B cell (primary cell): ENCODE measurements around the gene MLXIPL. TPM values are rescaled to one million over a fixed set of nuclear protein-coding genes. Genes with fewer than 3 reads are reported as not detected.

ENCODE experiments used
- ATAC-seq: fragments of 200-7000 bp; cut with Tn5 transposase; one replicate; pipeline ENCODE4 v1.10.0; 2021; ENCODE audit warnings: low read depth, mild to moderate bottlenecking, moderate number of reproducible peaks, moderate library complexity
- CTCF ChIA-PET: fragments of 350-600 bp; sonication (Branson Sonifier 250); formaldehyde crosslinking; loops from one replicate; lab custom pipeline; 2021; ENCODE audit warnings: antibody characterized with exemption, inconsistent platforms; lab: Charles Lee
- POLR2A ChIA-PET: fragments of 350-600 bp; sonication (Branson Sonifier 250); formaldehyde crosslinking; loops from one replicate; lab custom pipeline; 2021; ENCODE audit warnings: antibody characterized with exemption; lab: Charles Lee
- DNase-seq: peaks from one replicate; pipeline ENCODE4 v3.0.0; 2013
- H2AFZ ChIP-seq: 2 replicates; pipeline ENCODE4 v1.6.1; 2012; ENCODE audit warnings: mild to moderate bottlenecking, low read depth, low read length; ENCODE audit not compliant: insufficient read depth, poor library complexity, severe bottlenecking
- H3K27ac ChIP-seq, 2 donors: 1 replicate in 1 of 2; 2 replicates in 1 of 2; pipeline ENCODE4 v1.5.1; 2012 to 2013; ENCODE audit warnings: low read length in 2 of 2, mild to moderate bottlenecking in 2 of 2, moderate library complexity in 1 of 2
- H3K27me3 ChIP-seq, 4 experiments: fragments of 200-600 bp in 1 of 4; sonication (generic) in 1 of 4; replicated peaks in 1 of 4; 1 replicate in 2 of 4; 2 replicates in 2 of 4; pipeline versions ENCODE4 v1.6.1 to v1.7.0; 2013 to 2016; ENCODE audit warnings: low read length in 3 of 4, mild to moderate bottlenecking in 2 of 4, mixed read lengths in 1 of 4, moderate library complexity in 1 of 4; ENCODE audit not compliant: insufficient read depth in 4 of 4, control insufficient read depth in 3 of 4; ENCODE audit errors: control extremely low read depth in 1 of 4
- H3K36me3 ChIP-seq, 2 experiments: replicated peaks in 1 of 2; 1 replicate in 1 of 2; 2 replicates in 1 of 2; pipeline versions ENCODE4 v1.6.1 to v1.7.1; 2013; ENCODE audit warnings: low read length in 1 of 2; ENCODE audit not compliant: insufficient read depth in 2 of 2, control insufficient read depth in 1 of 2; ENCODE audit errors: control extremely low read depth in 1 of 2, extremely low read depth in 1 of 2
- H3K4me1 ChIP-seq, 2 donors: fragments of 200-600 bp in 1 of 2; sonication (generic) in 1 of 2; 1 replicate in 1 of 2; 2 replicates in 1 of 2; pipeline versions ENCODE4 v1.5.1 to v1.6.1; 2013 to 2017; ENCODE audit warnings: low read length in 2 of 2; ENCODE audit not compliant: control insufficient read depth in 2 of 2, insufficient read depth in 2 of 2
- H3K4me2 ChIP-seq: replicated peaks from 2 replicates; pipeline ENCODE3; 2012; ENCODE audit warnings: mild to moderate bottlenecking, low read depth, low read length; ENCODE audit not compliant: poor library complexity, severe bottlenecking
- H3K4me3 ChIP-seq, 5 experiments: fragments of 200-600 bp in 1 of 5; sonication (generic) in 1 of 5; 1 replicate in 3 of 5; 2 replicates in 2 of 5; pipeline versions ENCODE4 v1.5.1 to v1.7.0; 2011 to 2016; ENCODE audit warnings: low read length in 4 of 5, mild to moderate bottlenecking in 4 of 5, low read depth in 2 of 5, control low read depth in 1 of 5, moderate library complexity in 1 of 5; ENCODE audit not compliant: insufficient read depth in 1 of 5; ENCODE audit errors: control extremely low read depth in 1 of 5, extremely low read depth in 1 of 5
- H3K79me2 ChIP-seq: fragments of 200-600 bp; sonication (generic); one replicate; pipeline ENCODE4 v1.6.0; 2016; ENCODE audit warnings: low read length; ENCODE audit not compliant: control insufficient read depth, insufficient read depth
- H3K9ac ChIP-seq: fragments of 200-600 bp; sonication (generic); 2 replicates; pipeline ENCODE4 v1.6.1; 2017; ENCODE audit warnings: mild to moderate bottlenecking, low read length, moderate library complexity
- H3K9me3 ChIP-seq, 3 donors: one replicate each; pipeline versions ENCODE4 v1.6.1 to v1.7.1; 2013; ENCODE audit warnings: low read length in 2 of 3; ENCODE audit not compliant: control insufficient read depth in 2 of 3, insufficient read depth in 1 of 3; ENCODE audit errors: control extremely low read depth in 1 of 3
- H4K20me1 ChIP-seq: 2 replicates; pipeline ENCODE4 v1.6.0; 2012; ENCODE audit warnings: mild to moderate bottlenecking, low read length; ENCODE audit not compliant: insufficient read depth, control insufficient read depth, poor library complexity, severe bottlenecking
- H3K27ac Mint-ChIP-seq: one replicate; pipeline ENCODE4 v1.8.0; 2021; ENCODE audit warnings: mixed read lengths
- H3K27me3 Mint-ChIP-seq: one replicate; pipeline ENCODE4 v1.8.0; 2021; ENCODE audit warnings: mixed read lengths
- H3K4me1 Mint-ChIP-seq: one replicate; pipeline ENCODE4 v1.8.0; 2021; ENCODE audit warnings: mixed read lengths
- H3K4me3 Mint-ChIP-seq: one replicate; pipeline ENCODE4 v1.8.0; 2021; ENCODE audit warnings: mixed read lengths
- H3K9me3 Mint-ChIP-seq: one replicate; pipeline ENCODE4 v1.8.0; 2022; ENCODE audit warnings: mixed read lengths; ENCODE audit not compliant: insufficient read depth
- EZH2 ChIP-seq: IDR thresholded peaks from 2 replicates; pipeline ENCODE4 v1.6.1; 2012; ENCODE audit warnings: borderline replicate concordance, low read depth, mild to moderate bottlenecking, moderate library complexity, low read length; ENCODE audit not compliant: insufficient read depth, poor library complexity, severe bottlenecking
- WGBS: methylation state at CpG from one replicate; pipeline ENCODE4 v1.1.5; 2013; ENCODE audit warnings: missing lambda C conversion rate; ENCODE audit not compliant: insufficient coverage; 5-methylcytosine and 5-hydroxymethylcytosine counted together
- intact Hi-C: fragments of 100-400 bp; cut with micrococcal nuclease; formaldehyde crosslinking; loops from one replicate; pipeline ENCODE4 v1.10.0; 2022
- polyA plus RNA-seq: library from polyadenylated mRNA; depleted of rRNA; stranded (reverse); fragments of >200 nt; gene quantifications from 2 replicates; pipeline ENCODE4 v1.2.3, GENCODE V29; 2012
- total RNA-seq, 2 donors: library from RNA; stranded (reverse); fragments of 120-200 nt in 1 of 2; gene quantifications; 1 replicate in 1 of 2; 2 replicates in 1 of 2; pipeline versions ENCODE4 v1.2.3 to v1.2.4, GENCODE V29; 2013 to 2022
- TF ChIP-seq, protein P1 (sequence below): fragments of 200-600 bp; IDR thresholded peaks from one replicate; pipeline ENCODE4 v1.8.0; 2022; ENCODE audit warnings: antibody characterized with exemption, mild to moderate bottlenecking

The MLXIPL gene
- total and polyA plus RNA-seq, 2 donors (not counting 1 experiment from before 2014, with no cell fraction given), result not detected

GRCh38 chr7:73565675-73566340, 58.5 kb downstream of the MLXIPL start:
- Mint-ChIP-seq H3K27ac (peak overlapping the region; percentile 67), H3K4me3 (peak overlapping the region; percentile 89), H3K4me1 (peaks cover 15% of the 10 kb centered on the region), H3K9me3 (no peaks in the 10 kb centered on the region), H3K27me3 (no peaks in the 10 kb centered on the region)
- no peaks in the 10 kb centered on the region for H3K9me3 ChIP-seq
- peaks cover 0 to 20% of the 10 kb centered on the region in 2 experiments for H3K36me3 ChIP-seq
- DNase-seq (no peak), ATAC-seq (no peak)
- no peak for TF ChIP-seq EZH2
- TF ChIP-seq, protein P1, sequence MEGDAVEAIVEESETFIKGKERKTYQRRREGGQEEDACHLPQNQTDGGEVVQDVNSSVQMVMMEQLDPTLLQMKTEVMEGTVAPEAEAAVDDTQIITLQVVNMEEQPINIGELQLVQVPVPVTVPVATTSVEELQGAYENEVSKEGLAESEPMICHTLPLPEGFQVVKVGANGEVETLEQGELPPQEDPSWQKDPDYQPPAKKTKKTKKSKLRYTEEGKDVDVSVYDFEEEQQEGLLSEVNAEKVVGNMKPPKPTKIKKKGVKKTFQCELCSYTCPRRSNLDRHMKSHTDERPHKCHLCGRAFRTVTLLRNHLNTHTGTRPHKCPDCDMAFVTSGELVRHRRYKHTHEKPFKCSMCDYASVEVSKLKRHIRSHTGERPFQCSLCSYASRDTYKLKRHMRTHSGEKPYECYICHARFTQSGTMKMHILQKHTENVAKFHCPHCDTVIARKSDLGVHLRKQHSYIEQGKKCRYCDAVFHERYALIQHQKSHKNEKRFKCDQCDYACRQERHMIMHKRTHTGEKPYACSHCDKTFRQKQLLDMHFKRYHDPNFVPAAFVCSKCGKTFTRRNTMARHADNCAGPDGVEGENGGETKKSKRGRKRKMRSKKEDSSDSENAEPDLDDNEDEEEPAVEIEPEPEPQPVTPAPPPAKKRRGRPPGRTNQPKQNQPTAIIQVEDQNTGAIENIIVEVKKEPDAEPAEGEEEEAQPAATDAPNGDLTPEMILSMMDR, result no peak
- peak overlapping the region; percentile 80 for H2AFZ ChIP-seq
- CTCF ChIA-PET, result interaction anchor here (0.5 to 1.2 kb wide), 5 partner anchors 9 to 41 kb away, joined by 3 to 5 read pairs (median 3); partner anchors contain the start of genes BCL7B and TBL2
- POLR2A ChIA-PET, result interaction anchor here (0.6 kb wide), 1 partner anchor 1044 kb away, joined by 5 read pairs; no protein-coding TSS in a partner anchor
- no peaks in the 10 kb centered on the region for H3K27me3 ChIP-seq
- no peaks in the 10 kb centered on the region for H4K20me1 ChIP-seq
- H3K27ac ChIP-seq, result no peak overlapping the region
- peaks cover 5 to 11% of the 10 kb centered on the region in 2 donors for H3K4me1 ChIP-seq
- H3K4me2 ChIP-seq, result peak overlapping the region; percentile 66
- WGBS, result 74% methylated on average over 2 of the region's 7 CpGs
- H3K79me2 ChIP-seq, result no peaks in the 10 kb centered on the region
- peak overlapping the region; percentile 57 for H3K9ac ChIP-seq
- intact Hi-C loops, result no loop called here
- H3K4me3 ChIP-seq, result peak overlapping the region in 4 of 5 experiments; percentile 39 to 58 (median 50)
